Measurements from ENCODE around the gene PLD5.
"Not testable (repeated sequence)": the region's sequence is repeated elsewhere in the genome, so short reads cannot be mapped to it uniquely, and the experiment has no call there.

Gene PLD5

DNA sequence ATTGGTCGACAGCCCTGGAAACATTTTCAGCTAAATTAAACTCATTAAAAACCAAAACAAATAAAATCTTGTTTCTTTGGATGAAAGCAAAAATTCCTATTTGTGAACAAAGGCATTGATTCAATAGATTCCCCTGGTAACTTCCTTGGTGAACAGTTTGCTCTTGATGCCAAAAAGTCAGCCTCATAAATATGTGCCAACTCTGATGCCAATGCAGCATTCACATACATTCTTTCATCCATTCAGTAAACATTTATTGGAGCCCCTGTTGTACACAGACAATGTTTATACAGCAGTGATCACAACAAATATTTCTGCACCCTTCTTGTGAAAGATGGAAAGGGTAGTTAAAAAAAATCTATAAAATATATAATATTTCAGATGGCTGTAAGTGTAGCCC is 107.8 kb downstream of the PLD5 start:
- no peak for DNase-seq

DNA sequence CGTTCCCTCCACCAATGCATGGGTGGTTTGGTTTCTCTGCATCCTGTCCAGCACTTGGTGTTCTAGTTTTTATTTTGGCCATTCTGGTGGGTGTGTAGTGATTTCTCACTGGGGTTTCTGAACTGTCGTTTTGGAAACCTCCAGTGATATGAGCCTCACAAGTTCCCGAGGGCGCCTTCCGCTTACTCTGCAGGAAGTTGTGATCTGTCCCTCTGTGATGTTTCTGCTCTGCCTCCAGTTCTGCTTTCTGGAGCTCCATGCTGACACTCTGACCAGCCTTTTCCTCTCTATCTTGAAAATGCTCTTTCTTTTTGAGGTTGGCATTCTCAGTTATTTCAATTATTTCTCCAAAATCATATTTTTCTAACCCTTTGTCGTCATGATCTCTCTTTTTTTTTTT is 111.6 kb downstream of the PLD5 start:
- DNase-seq, result no peak

DNA sequence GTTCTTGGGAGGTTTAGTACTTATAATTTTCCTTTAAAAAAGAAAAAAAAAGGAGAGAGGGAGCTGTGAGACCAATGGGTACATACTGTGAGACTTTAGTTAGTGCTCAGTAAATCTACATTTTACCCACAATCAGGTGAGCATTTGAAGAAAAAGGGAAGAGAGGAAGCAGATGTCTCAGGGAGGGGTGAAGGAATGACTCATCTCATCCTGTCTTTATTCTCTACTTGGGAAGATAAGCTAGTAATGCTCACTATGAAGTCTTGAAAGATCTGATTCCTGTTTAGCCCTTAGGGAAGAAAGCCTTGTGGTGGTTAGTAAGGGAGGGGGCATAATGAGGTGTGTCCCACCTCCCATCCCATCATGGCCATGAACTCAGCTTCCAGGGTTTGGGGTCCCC is 112.6 kb downstream of the PLD5 start:
- no peak for DNase-seq

DNA sequence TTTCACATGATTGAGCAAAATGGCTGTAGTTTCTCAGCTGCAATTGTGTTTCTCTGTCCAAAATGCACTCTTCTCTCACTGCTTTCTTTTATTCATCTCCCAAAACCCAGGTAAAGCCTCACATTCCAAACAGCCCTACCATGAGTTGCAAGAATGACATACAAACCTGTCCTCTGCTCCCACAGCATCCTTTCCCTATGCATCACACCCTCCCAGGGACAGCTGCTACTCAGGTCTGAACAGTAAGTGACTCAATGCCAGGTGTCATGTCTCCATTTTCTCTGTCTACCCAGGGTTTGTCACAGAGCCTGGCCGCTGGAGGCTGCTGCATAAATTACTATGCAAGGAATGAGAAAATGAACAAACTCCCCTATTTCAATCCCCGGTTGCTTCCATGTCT is 118.5 kb downstream of the PLD5 start:
- no peak for DNase-seq

DNA sequence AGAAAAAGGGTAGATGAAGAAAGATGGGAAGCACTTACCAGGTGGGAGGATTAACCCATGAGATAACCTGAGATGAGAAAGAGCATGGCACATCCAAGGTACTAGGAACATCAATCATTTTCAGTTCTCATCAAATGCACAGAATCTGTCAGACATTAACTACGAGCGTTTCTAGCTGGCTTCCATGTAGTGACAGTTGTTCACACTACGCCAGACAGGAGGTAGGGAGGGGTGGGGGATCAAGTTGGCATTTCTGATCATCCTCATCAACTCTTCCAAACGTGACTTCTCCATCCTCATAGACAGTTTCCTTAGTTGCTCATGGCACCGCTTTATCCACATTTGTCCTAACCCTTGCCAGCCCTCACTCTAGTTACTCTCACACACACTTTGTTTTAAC is 120.2 kb downstream of the PLD5 start:
- no peak for DNase-seq

DNA sequence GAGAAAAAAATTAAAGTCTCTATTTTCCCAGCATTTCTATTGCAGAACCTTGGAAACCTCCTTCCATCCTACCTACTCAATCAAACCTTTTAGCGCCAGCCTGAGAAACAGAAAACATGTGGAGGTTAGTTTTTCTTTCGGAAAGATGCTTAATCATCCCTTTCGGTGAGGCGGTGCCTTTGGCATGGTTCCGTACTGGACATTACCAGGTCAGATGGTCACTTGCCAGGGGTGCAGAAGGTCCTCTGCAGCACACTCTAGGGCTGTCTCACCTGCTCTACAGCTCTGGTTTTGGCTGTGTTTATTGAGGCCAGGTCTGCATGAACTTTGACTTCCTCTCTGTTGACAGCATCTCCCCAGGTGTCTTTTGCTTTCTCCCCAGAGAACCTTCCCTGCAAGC is 121.5 kb downstream of the PLD5 start:
- DNase-seq, result no peak

DNA sequence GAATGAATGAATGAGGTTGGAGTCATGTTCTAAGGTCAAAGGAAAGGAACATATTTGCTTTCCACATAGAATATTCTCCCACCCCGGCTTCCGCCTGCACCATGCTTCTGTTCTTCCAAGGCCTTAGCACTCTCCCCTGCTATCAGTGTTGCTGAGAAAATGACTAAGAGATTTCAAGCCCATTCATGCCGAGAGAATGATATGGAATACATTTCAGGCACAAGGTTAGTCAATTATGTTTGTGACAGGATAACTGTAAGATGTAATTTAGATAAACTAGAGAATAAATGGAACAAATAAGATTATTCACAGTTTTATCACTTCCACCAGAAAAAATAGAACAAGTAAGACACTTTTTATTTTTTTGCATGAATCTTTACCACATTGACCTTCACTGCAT is 122.6 kb downstream of the PLD5 start:
- no peak for DNase-seq

DNA sequence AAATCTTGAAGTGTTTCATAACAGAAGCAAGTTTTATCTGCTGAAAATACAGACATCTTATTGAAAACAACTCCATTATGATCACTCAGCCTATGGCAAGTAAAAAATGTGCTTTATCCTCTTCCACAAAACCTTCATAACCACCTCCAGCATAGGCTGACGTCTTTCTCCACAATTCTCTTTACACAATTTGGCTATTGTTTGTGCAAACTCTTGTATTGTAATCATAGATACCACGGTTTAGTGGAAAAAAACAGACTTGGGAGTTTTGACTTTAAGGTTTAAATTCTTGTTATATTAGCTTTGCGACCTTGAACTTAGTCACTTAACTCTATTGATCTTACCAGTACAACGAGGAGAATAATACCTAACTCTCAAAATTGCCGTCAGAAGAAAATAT is 126.1 kb downstream of the PLD5 start:
- DNase-seq, result no peak

DNA sequence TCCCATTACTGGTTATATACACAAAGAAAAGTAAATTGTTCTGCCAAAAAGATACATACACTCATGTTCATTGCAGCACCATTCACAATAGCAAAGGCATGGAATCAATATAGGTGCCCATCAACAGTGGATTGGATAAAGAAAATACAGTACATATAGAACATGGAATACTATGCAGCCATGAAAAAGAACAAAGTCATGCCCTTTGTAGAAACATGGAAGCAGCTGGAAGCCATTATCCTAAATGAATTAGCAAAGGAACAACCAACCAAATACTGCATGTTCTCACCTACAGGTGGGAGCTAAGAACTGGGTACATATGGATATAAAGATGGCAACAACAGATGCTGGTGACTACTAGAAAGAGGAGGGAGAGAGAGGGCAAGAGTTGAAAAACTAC is 132.6 kb downstream of the PLD5 start:
- no peak for DNase-seq

DNA sequence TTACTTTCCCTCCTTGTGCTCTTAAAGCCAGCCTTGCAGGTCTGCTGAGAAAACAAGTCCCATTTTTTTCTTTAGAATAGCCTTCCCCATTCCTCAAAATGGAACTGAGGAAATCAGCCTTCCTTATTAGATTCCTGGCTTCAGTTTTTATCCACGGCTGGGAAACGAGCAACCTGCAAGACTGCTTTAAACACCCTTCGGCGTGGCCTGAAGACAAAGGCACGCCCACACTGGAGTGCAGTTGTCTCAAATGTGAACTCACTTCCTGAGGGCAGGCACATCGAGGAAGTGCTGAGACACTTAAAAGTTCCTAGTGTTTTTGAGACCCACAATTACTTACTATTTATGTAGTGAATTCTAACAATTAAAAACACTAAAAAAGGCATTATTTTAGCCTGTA is 148.4 kb downstream of the PLD5 start:
- DNase-seq, result not testable (repeated sequence)

DNA sequence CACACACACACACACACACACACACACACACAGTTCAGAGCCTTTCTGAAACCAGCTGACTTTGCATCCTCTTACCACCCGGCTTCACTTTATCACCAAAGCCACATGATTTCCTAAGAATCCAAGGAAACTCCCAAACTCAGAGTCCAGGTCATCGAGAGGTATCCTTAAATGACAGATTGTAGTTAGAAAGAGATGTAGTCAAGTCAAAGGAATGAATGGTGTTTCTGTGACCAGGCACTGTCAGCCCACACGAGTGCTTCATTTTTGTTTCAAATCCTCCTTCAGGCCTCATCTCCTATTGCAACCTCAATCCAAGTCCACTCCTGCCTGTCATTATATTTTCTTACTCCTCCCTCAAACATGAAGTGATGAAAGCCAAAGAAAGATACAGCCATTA is 174.1 kb downstream of the PLD5 start:
- not testable (repeated sequence) for DNase-seq

DNA sequence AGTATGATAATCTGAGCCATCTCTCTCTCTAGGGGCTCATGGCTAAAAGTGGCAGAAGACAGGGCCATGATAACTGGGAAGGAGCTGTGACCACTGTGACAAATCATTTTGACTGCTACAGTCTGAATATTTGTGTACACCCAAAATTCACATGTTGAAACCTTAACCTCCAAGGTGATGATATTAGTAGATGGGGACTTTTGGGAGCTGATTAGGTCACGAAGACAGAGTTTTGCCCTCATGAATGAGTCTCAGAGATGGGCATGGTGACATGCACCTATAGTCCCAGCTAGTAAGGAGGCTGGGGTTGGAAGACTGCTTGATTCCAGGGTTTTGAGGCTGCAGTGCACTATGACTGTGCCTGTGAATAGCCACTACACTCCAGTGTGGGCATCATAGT is 174.9 kb downstream of the PLD5 start:
- DNase-seq, result no peak

DNA sequence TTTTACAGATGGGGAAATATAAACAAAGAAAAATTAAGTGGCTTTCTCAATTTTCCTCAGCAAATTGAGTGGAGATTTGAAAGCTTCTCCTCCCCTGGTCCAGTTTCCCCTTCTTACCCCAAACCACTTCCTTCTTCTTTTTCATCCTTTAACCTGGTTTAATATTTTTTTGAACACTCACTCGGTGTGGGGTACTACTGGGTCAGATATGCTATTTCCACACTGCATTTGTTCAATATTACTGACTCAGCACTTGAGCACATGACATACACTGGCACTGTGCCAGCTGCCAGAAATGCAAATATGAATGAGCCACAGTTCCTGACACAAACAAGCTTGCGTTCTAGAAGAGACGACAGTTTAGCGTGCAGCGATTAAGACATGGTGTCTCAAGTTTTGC is 193.6 kb downstream of the PLD5 start:
- DNase-seq, result not testable (repeated sequence)

DNA sequence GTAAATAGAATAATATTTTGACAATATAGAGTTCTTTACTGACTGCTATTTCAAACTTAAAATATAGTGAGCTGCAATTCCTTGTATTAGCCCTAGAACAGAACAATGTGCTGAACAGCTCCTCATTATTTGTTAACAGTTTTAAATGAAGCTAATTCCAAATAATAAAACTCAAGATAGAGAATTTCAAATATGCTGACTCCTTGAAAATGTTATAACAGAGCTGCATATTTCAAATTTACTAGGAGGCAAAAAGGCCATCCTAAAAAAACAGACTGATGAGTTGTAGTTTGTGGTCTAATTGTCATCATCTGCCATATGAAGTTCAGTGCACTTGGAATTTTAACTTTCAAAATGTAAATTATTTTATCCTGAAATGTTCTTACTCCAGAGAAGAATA is 197.1 kb downstream of the PLD5 start:
- DNase-seq, result not testable (repeated sequence)

DNA sequence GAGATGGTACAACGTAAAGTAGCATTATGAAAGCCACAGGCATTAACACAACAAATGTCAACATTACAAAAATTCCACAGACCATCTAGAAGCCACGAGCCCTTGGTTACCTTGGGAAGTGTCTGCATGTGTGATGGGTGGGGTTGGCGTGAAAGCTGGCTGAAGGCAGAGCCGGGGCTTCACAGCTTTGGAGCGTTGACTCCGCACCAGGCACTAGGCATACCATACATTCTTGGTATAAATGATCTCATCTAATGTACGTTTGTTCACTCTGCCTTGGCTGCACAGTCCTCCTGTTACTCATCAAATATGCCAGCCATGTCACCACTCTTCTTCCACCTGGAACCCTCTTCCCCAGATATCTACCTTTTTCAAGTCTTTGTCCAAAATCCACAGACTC is 202.5 kb downstream of the PLD5 start:
- not testable (repeated sequence) for DNase-seq

DNA sequence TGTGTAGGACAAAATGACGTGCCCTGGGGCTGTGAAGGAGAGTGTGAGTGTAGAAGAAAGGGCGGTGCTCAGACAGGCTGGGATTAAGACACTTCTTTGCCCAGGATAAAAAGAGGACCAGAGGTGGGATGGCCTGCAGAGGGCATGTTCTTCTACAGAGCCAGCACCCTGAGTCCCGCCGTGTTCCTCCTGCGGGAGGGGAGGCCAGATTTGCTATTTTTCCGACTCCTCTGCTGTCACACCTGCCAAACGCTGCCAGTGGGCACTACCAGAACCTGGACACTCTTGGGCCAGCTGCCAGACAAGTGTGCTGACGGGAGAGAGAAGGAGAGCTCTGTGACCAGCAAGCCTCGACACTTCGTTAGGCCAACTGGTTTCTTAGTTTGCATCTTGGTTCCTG is 206.4 kb downstream of the PLD5 start:
- DNase-seq, result no peak

DNA sequence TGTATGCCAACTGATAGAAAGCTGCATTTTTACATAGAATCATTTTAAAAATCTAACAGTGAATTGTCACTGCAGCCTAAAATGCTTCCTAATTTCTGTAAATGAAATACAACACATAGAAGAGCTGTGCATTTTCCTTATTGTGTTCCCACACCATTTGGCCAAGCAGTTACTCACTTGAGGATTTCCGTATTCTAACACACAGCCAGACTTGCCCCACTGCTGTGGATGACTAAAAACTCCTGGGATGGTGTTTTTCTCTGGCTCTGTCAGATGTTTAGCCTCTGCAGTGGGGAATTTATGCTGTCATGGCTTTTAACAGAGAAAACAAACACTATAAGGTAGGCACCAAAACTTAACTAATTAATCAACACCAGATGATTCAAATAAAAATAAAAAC is 209.6 kb downstream of the PLD5 start:
- not testable (repeated sequence) for DNase-seq

DNA sequence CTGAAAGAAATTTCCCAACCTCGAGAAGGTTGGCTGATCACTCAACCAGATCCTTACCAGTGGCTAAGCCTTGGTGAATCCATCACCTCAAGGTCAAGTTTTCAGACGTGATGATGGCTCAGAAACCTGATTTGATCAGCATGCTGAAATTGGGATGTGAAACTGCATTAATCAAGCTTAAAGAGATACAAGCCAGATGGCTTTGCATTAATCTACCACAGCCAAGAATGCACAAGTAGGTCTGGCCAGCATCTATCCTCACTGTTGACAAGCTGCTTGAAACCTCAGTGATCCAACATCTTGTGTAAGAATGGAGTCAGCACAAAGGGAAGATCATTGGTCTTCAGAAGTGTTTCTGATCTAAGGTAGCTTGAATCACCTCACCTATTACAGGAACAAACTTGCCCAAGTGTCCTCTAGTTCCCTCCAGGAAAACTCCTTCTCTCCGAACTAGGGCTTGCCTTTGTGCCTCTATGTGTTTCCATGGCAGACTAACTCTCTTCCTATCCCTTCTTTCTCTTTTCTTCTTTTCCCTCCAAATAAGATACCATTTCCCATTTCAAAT is 210.3 kb downstream of the PLD5 start:
- not testable (repeated sequence) for DNase-seq

DNA sequence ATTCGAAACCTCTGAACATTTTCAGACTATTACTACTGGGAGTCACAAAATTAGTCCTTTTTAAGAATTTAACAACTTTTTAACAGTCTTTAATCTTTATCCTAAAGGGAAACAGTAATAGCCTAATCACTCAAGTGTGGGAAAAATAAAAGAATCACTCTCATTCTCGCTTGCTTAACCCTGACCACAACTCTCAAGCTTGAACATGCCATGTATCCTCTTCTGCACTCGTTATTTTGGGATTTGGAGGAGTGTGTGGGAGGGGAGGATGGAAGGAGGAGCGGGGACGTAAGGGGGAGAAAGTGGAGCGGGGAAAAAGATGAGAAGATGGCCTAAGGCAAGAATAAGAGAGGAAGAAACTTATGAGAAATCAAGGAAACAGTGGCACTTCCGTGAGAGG is 215.8 kb downstream of the PLD5 start:
- DNase-seq, result not testable (repeated sequence)

DNA sequence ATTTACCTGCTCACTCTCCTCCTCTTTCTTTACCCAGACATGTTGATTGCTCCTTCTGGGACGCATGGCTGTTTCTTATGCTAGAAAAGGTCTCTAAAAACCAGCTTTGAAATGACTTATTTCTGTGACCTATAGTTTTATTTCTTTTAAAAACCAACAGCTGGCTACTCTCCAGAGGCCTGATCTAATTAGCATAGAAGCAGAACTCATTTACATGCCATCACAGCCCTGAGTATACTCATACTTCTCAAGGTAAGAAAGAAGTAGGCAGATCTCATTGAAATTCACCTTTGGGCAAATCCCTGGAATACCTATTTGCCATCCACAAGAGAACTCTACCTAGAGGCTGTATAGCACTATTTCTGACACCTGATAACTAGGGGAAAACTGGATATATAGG is 230.7 kb downstream of the PLD5 start:
- DNase-seq, result not testable (repeated sequence)

DNA sequence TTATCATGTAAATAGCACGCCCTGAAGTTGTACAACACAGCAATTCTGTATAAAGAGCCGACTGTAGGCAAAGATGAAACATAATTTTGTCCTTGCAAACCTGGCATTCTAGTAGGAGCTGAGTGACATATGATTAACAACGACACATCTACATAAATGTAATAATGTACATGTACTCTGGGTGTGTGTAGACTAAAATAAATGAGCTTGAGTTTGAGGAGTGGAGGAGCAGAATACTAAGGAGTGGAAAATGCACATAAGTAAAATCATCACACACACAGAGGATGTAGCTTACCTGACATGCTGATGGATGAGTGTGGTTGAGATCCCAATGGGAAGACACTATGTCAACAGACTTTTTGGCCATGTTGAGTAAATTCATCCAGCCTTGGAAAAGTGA is 236.4 kb downstream of the PLD5 start:
- not testable (repeated sequence) for DNase-seq

DNA sequence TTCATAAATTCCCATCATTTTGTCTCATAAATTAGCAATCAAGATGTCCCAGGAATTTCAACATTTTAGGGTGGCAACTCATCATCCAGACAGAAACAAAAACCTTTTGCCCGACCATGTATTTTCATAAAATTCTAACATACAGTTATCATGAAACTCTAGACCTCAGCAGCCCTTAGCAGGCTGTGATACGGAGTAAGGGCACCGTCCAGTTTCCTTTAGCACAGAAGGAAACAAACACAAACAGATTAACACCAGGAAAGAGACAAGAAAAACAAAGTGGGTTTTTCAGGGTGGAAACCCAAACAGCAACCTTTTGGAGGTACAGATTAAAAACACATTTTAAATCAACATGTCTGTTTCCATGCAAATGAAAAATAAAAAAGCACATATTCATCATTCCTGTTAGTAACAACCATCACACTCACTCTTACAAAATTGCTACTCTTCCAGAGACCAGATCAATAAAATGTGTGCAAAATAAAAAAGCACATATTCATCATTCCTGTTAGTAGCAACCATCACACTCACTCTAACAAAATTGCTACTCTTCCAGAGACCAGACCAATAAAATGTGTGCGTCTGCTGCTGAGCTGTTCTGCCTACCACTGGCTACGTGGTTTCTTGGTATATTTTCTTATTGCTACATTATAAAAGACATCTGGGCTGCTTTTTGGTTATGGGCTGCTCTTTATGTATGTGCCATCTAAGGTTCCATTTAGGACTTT is 241.6 kb downstream of the PLD5 start:
- not testable (repeated sequence) for DNase-seq

DNA sequence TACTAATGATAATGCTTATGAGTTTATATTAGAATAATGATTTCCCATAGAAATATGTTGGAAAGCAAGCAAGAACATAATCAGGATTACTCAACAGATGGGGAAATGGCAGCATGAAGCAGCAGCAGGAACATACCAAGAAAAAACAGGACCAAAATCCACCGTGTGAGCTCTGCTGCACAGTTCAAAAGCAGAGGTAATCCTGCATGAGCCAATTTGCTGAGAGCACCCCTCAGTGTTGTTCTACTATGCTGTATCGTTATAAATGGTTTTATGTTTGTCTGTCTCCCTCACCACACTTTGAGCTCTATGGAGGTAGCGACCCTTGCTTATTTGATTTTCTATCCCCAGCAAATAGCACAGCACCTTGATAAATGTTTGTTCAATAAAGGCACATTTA is 246.1 kb downstream of the PLD5 start:
- not testable (repeated sequence) for DNase-seq

DNA sequence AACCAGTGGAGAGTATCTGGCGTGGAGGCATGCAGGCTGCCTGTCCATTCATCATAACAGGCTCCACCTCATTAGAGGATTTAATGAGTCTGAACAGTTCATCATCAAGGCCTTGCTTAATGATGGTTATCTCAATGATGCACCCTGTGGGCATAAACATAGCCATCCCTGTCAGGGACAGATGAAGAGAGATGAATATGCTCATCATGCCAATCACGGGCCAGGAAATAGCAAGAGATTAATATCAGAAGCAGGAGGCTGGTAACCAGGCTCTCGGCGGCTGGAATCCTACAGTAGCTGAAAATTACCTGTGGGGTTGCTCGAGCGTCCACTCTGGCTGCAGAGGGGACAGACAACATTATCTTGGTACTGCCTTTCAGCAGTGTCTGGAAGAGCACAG is 247.7 kb downstream of the PLD5 start:
- DNase-seq, result not testable (repeated sequence)

DNA sequence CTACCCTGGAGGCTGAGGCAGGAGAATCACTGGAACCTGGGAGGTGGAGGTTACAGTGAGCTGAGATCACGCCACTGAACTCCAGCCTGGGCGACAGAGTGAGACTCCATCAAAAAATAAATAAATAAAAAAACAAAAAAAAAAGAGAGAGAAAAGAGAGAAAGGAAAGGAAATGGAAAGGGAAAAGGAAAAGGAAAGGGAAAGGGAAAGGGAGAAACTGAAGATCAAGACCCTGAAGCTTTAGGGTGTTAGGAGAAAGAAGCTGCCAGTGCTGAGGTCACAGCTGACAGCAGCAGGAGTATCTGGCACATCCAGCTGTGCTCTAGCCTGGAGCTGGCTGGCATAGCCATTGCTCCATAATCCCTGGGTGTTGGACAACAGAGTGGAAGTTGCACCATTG is 257.5 kb downstream of the PLD5 start:
- DNase-seq, result not testable (repeated sequence)
